MG63 (cell line): Measurements from ENCODE around the gene EFCAB10. TPM values are rescaled to one million over a fixed set of nuclear protein-coding genes. Genes with fewer than 3 reads are reported as not detected.
"Not testable (repeated sequence)": the region's sequence is repeated elsewhere in the genome, so short reads cannot be mapped to it uniquely, and the experiment has no call there.

Experiments
- DNase-seq: peaks from one replicate; pipeline ENCODE4 v3.0.0-alpha.2; 2020
- H3K27me3 ChIP-seq: fragments of 250-450 bp; sonication (Bioruptor Pico); 2 replicates; pipeline ENCODE4 v1.5.1; 2020; ENCODE audit warnings: mild to moderate bottlenecking, moderate library complexity
- H3K36me3 ChIP-seq: fragments of 250-450 bp; sonication (Bioruptor Pico); 2 replicates; pipeline ENCODE4 v1.5.1; 2020; ENCODE audit warnings: mild to moderate bottlenecking, moderate library complexity
- H3K4me3 ChIP-seq: fragments of 250-450 bp; sonication (Bioruptor Pico); 2 replicates; pipeline ENCODE4 v1.5.1; 2020; ENCODE audit warnings: mild to moderate bottlenecking, moderate library complexity
- H3K9me3 ChIP-seq: fragments of 250-450 bp; sonication (Bioruptor Pico); 2 replicates; pipeline ENCODE4 v1.5.1; 2020; ENCODE audit warnings: mild to moderate bottlenecking, moderate library complexity
- total RNA-seq: library from RNA; depleted of rRNA; stranded (reverse); fragments of >200 nt; shearing (Covaris generic); gene quantifications from 2 replicates; pipeline ENCODE4 v1.2.3, GENCODE V29; 2014; ENCODE audit warnings: low replicate concordance

The EFCAB10 gene
- total RNA-seq, 1 experiment from 2014 or later, result not detected

DNA sequence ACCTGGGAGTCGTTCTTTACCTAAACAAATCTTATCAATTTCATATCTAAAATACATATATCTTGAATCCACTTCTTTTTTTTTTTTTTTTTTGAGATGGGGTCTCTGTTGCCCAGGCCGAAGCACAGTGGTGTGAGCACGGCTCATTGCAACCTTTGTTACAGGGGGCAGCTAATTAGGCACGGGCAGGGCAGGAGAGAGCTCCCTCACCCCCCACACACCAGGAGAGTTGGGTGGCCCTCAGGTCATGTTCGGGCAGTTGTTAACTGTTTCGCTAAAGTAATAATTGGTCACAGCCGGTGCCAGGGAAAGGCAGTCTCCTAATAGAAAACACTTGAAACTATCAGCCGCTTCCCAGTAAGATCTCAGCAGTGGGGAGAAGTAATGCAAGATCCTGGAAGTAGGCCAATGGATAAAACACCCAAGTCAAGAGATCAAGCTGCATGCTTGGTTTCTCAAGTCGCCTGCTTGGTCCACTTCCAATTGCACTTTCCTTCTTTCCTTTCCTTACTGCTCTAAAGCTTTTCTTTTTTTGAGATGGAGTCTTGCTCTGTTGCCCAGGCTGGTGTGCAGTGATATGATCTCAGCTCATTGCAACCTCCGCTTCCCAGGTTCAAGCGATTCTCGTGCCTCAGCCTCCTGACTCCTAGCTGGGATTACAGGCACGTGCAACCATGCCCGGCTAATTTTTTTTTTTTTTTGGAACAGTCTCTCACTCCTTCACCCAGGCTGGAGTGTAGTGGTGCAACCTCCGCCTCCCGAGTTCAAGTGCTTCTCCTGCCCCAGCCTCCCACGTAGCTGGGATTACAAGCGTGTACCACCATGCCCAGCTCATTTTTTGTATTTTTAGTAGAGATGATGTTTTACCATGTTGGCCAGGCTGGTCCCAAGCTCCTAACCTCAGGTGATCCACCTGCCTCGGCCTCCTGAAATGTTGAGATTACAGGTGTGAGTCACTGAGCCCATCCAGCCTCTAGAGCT lies 21.3 kb upstream of the EFCAB10 start:
- no peak for DNase-seq
- no peaks in the 10 kb centered on the region for H3K36me3 ChIP-seq
- no peak overlapping the region for H3K4me3 ChIP-seq
- H3K27me3 ChIP-seq, result no peaks in the 10 kb centered on the region
- no peaks in the 10 kb centered on the region for H3K9me3 ChIP-seq

GRCh38 chr7:105600720-105601550 lies 19.6 kb upstream of the EFCAB10 start:
- Histone ChIP-seq H3K4me3 (no peak overlapping the region), H3K9me3 (no peaks in the 10 kb centered on the region), H3K27me3 (no peaks in the 10 kb centered on the region), H3K36me3 (no peaks in the 10 kb centered on the region)
- DNase-seq, result no peak

GRCh38 chr7:105599551-105599950 lies 18.3 kb upstream of the EFCAB10 start:
- no peak overlapping the region for H3K4me3 ChIP-seq
- no peaks in the 10 kb centered on the region for H3K36me3 ChIP-seq
- H3K9me3 ChIP-seq, result no peaks in the 10 kb centered on the region
- no peaks in the 10 kb centered on the region for H3K27me3 ChIP-seq
- DNase-seq, result no peak

DNA sequence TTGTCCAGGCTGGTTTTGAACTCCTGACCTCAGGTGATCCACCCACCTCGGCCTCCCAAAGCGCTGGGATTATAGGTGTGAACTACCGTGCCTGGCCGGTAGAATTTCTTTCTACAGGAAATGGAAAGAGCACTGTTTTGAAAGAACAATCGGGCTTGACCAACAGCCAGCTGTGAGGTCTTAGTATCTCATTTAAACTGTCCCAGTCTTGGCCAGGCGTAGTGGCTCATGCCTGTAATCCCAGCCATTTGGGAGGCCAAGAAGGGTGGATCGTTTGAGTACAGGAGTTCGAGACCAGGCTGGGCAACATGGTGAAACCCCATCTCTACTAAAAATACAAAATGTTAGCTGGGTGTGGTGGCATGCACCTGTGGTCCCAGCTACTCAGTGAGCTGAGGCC lies 17.8 kb upstream of the EFCAB10 start:
- DNase-seq, H3K4me3 ChIP-seq, H3K9me3 ChIP-seq, H3K36me3 ChIP-seq, H3K27me3 ChIP-seq: not testable (repeated sequence)

DNA sequence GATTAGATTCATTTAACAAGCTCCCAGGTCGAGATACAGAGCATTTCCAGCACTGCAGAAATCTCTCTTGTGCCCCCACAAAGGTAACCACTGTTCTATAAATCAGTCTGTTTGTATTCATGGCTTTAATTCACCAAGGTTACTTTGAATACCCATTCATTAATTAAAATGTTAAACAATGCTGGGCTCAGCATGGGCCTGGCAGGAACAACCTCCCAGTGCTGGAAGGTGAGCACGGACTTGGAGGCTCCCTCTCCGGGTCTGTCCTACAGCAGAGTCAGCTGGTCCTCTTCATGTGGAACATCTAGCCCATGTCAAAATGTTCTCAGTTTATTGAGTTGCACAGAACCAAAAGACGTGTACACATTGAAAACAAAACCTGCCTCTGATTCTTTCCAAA lies 15.6 kb upstream of the EFCAB10 start:
- DNase-seq, result no peak
- Histone ChIP-seq H3K9me3 (no peaks in the 10 kb centered on the region), H3K36me3 (no peaks in the 10 kb centered on the region), H3K4me3 (no peak overlapping the region), H3K27me3 (no peaks in the 10 kb centered on the region)

DNA sequence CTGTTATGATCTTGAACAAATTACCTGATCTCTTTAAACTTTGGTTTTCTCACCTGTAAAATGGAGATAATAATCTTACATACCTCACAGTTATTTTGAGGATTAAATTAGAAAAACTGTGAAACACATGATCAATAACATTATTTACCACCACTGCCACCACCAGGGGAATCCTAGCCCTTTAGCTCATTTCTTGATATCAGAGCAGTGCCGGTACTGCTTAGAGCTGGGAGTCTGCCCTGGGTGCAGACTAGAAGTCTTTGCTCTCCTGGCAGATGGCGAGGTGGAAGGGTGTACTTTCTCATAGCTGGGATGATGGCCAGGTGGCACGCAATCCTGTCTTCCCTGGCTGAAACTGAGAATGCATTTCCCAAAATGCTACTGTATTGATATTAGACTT lies 12.7 kb upstream of the EFCAB10 start:
- Histone ChIP-seq H3K9me3 (no peaks in the 10 kb centered on the region), H3K27me3 (no peaks in the 10 kb centered on the region), H3K36me3 (no peaks in the 10 kb centered on the region), H3K4me3 (no peak overlapping the region)
- peak; percentile 22 for DNase-seq

GRCh38 chr7:105591522-105591921 lies 10.2 kb upstream of the EFCAB10 start:
- Histone ChIP-seq H3K36me3 (no peaks in the 10 kb centered on the region), H3K27me3 (no peaks in the 10 kb centered on the region), H3K4me3 (no peak overlapping the region), H3K9me3 (no peaks in the 10 kb centered on the region)
- DNase-seq, result no peak

- Histone ChIP-seq H3K4me3 (no peak overlapping the region), H3K27me3 (no peaks in the 10 kb centered on the region), H3K36me3 (no peaks in the 10 kb centered on the region), H3K9me3 (no peaks in the 10 kb centered on the region)
- DNase-seq, result no peak
Measured at GRCh38 chr7:105590793-105591192, 9.5 kb upstream of the EFCAB10 start.

DNA sequence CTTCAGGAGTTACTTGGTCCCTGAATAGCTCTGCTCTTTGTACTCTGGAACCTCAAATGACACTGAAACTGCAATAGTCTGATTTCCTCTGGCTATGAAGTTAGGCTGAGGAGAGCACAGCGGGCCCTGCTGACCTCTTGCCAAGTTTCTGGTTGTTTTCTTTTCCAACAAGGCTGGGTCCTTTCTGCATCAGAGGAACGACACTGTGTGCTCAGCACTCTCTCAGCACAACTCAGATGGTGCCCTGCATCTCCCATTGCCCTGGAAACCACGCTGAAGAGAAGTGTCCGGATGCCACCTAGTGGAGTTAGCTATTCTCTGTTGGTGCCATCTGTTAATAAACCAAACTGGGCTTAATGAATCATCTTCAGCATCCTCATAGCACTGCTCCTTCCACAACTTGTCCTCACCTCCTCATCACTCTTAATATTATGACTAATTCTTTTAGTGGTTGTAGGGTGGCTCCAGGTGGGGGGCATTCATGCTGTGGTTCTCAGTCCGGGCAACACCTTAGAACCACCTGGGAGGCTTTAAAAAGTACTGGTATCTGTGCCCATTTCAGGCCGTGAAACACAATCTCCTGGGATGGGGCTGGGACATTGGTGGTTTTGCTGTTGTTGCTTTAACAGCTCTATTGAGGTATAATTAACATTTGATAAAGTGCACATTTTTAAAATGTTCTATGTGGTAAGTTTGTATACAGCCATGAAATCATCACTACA lies 8.2 kb upstream of the EFCAB10 start:
- Histone ChIP-seq H3K36me3 (no peaks in the 10 kb centered on the region), H3K27me3 (no peaks in the 10 kb centered on the region), H3K9me3 (no peaks in the 10 kb centered on the region), H3K4me3 (no peak overlapping the region)
- DNase-seq, result peak; percentile 44

GRCh38 chr7:105587909-105588635 lies 6.8 kb upstream of the EFCAB10 start:
- H3K36me3 ChIP-seq, result no peaks in the 10 kb centered on the region
- H3K27me3 ChIP-seq, result no peaks in the 10 kb centered on the region
- H3K4me3 ChIP-seq, result no peak overlapping the region
- H3K9me3 ChIP-seq, result no peaks in the 10 kb centered on the region
- DNase-seq, result no peak

DNA sequence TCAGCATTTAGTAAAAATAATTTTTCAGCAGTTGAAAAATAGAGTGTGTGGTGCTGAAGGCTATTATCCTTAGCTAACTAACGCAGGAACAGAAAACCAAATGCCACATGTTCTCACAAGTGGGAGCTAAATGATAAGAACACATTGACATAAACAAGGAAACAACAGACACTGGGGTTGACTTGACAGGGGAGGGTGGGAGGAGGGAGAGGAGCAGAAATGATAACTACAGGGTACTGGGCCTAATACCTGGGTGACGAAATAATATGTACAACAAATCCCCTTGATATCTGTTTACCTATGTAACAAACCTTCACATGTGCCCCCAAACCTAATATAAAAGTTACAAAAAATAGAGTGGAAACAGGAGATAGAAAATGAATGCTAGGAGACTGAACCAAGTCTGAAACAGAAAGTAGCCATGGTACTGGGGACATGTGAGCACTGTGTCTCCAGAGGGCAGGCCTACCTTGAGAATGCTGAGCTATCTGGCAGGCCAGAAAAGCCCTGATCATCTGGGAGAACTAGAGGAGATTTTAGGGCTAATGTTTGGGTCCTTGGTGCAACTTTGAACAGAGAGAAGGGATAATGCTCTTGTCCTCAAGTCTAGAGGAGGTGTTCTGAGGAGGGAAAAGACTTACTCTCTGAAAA lies 4.7 kb upstream of the EFCAB10 start:
- Histone ChIP-seq H3K9me3 (no peaks in the 10 kb centered on the region), H3K27me3 (no peaks in the 10 kb centered on the region), H3K36me3 (no peaks in the 10 kb centered on the region), H3K4me3 (no peak overlapping the region)
- no peak for DNase-seq

- Histone ChIP-seq H3K36me3 (no peaks in the 10 kb centered on the region), H3K4me3 (no peak overlapping the region), H3K9me3 (no peaks in the 10 kb centered on the region), H3K27me3 (no peaks in the 10 kb centered on the region)
- no peak for DNase-seq
Measured at GRCh38 chr7:105584165-105584564, 2.9 kb upstream of the EFCAB10 start.

DNA sequence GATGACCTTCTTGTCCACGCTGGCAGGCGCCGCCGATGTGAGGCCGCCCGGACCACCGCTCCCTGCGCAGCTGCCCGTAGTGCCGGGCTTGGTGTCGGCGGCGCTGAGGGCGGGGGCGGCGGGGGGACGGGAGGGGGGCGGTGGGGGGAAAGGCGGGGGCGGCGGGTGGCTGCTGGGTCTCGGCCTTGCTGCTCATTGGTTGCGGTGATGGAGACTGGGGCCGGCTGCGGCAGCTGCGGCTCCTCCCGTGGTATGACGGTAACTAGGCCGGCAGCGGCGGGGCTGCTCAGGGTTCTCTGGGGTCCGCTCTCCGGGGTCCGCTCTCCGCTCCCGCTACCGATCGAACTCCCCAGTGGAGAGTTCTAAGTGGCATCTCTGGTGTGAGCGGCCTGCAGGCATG lies 1.8 kb upstream of the EFCAB10 start:
- DNase-seq, result no peak
- no peaks in the 10 kb centered on the region for H3K27me3 ChIP-seq
- H3K4me3 ChIP-seq, result no peak overlapping the region
- no peaks in the 10 kb centered on the region for H3K9me3 ChIP-seq
- no peaks in the 10 kb centered on the region for H3K36me3 ChIP-seq

GRCh38 chr7:105580022-105580740 lies 1.1 kb downstream of the EFCAB10 start:
- no peaks in the 10 kb centered on the region for H3K9me3 ChIP-seq
- no peaks in the 10 kb centered on the region for H3K36me3 ChIP-seq
- peak; percentile 36 for DNase-seq

GRCh38 chr7:105578496-105578895 lies 2.8 kb downstream of the EFCAB10 start:
- Histone ChIP-seq H3K36me3 (no peaks in the 10 kb centered on the region), H3K9me3 (no peaks in the 10 kb centered on the region), H3K4me3 (no peak overlapping the region), H3K27me3 (no peaks in the 10 kb centered on the region)
- DNase-seq, result no peak

More at GRCh38 chr7:105580022-105580740, 1.1 kb downstream of the EFCAB10 start:
- no peaks in the 10 kb centered on the region for H3K27me3 ChIP-seq
- H3K4me3 ChIP-seq, result no peak overlapping the region
